WERI-Rb-1 (cell line): Measurements from ENCODE around the gene KCNT1.

ENCODE experiments used
- DNase-seq: peaks from one replicate; pipeline ENCODE4 v3.0.0-alpha.2; 2020
- H3K27ac ChIP-seq: fragments of 250-450 bp; sonication (Bioruptor Pico); 2 replicates; pipeline ENCODE4 v1.5.1; 2020; ENCODE audit warnings: mild to moderate bottlenecking, moderate library complexity
- H3K27me3 ChIP-seq: fragments of 250-450 bp; sonication (Bioruptor Pico); 2 replicates; pipeline ENCODE4 v1.5.1; 2021; ENCODE audit warnings: mild to moderate bottlenecking, low read depth, moderate library complexity; ENCODE audit not compliant: insufficient read depth, severe bottlenecking
- H3K36me3 ChIP-seq: fragments of 250-450 bp; sonication (Bioruptor Pico); 2 replicates; pipeline ENCODE4 v1.5.1; 2020; ENCODE audit warnings: mild to moderate bottlenecking, moderate library complexity
- H3K4me3 ChIP-seq: 2 replicates; pipeline ENCODE4 v1.5.1; 2011; ENCODE audit warnings: low read depth, mild to moderate bottlenecking, control low read depth, low read length
- H3K9me3 ChIP-seq: fragments of 250-450 bp; sonication (Bioruptor Pico); 2 replicates; pipeline ENCODE4 v1.5.1; 2021; ENCODE audit warnings: mild to moderate bottlenecking, moderate library complexity; ENCODE audit not compliant: severe bottlenecking
- TF ChIP-seq, protein P1 (sequence below): IDR thresholded peaks from 2 replicates; pipeline ENCODE4 v1.5.1; 2011; ENCODE audit warnings: low read depth, mild to moderate bottlenecking, control low read depth, inconsistent platforms, low read length

Gene KCNT1

DNA sequence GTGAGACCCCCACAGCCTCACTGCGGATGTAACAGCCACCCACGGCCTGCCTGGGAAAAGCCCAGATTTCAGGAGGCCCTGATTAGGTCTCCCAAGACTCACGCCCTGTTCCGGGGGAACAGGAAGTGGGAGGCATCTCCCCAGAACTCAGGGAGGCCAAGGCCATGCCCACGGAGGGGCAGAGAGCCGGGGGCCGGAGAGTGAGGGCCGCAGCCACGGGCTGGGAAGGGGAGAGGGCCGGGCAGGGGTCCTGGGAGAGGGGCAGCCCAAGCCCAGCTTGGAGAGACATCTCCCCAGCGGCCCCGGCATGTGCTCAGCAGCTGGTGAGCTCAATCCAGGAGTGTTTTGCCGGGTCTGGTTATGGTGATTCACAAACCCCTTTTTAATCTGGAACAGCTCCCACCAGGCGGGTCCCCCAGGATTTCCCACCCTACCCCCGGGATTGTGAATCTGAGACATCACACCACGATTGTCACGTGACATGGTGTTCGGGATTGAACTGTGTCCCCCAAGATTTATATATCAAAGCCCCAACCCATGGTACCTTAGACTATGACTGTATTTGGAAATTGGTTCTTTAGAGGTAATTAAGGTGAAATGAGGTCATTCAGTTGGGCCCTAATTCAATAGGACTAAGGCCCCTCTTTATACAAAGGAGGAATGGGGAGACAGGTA lies 26.6 kb downstream of the KCNT1 start:
- H3K9me3 ChIP-seq: peaks cover 4% of the 10 kb centered on the region
- no peak for DNase-seq
- no peaks in the 10 kb centered on the region for H3K36me3 ChIP-seq
- H3K27me3 ChIP-seq: no peaks in the 10 kb centered on the region
- no peak overlapping the region for H3K27ac ChIP-seq
- TF ChIP-seq, protein P1, sequence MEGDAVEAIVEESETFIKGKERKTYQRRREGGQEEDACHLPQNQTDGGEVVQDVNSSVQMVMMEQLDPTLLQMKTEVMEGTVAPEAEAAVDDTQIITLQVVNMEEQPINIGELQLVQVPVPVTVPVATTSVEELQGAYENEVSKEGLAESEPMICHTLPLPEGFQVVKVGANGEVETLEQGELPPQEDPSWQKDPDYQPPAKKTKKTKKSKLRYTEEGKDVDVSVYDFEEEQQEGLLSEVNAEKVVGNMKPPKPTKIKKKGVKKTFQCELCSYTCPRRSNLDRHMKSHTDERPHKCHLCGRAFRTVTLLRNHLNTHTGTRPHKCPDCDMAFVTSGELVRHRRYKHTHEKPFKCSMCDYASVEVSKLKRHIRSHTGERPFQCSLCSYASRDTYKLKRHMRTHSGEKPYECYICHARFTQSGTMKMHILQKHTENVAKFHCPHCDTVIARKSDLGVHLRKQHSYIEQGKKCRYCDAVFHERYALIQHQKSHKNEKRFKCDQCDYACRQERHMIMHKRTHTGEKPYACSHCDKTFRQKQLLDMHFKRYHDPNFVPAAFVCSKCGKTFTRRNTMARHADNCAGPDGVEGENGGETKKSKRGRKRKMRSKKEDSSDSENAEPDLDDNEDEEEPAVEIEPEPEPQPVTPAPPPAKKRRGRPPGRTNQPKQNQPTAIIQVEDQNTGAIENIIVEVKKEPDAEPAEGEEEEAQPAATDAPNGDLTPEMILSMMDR: no peak
- H3K4me3 ChIP-seq: no peak overlapping the region

DNA sequence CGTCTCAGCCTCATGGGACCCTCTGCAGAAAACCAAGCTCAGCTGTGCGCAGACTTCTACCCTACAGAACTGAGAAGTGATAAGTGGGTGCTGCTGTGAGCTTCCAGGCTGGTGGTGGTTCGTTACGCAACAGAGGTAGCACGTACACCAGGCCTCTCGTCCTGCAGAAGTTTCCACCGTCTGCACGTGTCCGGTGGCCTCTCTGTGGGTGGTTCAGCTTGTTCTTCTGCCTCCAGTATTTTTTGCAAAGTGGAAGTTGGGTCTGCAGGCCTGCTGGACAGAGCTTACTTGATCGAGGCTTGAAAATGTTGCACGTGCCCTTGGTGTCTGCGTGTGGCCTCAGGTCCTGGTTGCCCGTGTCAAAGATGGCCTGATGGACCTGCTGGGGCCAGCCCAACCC lies 27.5 kb downstream of the KCNT1 start:
- no peak overlapping the region for H3K27ac ChIP-seq

GRCh38 chr9:135731454-135731853 lies 29.5 kb downstream of the KCNT1 start:
- peaks cover 4% of the 10 kb centered on the region for H3K9me3 ChIP-seq
- DNase-seq: no peak
- TF ChIP-seq, protein P1: no peak
- no peaks in the 10 kb centered on the region for H3K36me3 ChIP-seq
- no peak overlapping the region for H3K4me3 ChIP-seq
- no peaks in the 10 kb centered on the region for H3K27me3 ChIP-seq
- no peak overlapping the region for H3K27ac ChIP-seq

More for the DNA sequence above, 27.5 kb downstream of the KCNT1 start:
- Histone ChIP-seq H3K27me3 (no peaks in the 10 kb centered on the region), H3K4me3 (no peak overlapping the region), H3K36me3 (no peaks in the 10 kb centered on the region), H3K9me3 (peaks cover 4% of the 10 kb centered on the region)
- no peak for DNase-seq
- TF ChIP-seq, protein P1: no peak

DNA sequence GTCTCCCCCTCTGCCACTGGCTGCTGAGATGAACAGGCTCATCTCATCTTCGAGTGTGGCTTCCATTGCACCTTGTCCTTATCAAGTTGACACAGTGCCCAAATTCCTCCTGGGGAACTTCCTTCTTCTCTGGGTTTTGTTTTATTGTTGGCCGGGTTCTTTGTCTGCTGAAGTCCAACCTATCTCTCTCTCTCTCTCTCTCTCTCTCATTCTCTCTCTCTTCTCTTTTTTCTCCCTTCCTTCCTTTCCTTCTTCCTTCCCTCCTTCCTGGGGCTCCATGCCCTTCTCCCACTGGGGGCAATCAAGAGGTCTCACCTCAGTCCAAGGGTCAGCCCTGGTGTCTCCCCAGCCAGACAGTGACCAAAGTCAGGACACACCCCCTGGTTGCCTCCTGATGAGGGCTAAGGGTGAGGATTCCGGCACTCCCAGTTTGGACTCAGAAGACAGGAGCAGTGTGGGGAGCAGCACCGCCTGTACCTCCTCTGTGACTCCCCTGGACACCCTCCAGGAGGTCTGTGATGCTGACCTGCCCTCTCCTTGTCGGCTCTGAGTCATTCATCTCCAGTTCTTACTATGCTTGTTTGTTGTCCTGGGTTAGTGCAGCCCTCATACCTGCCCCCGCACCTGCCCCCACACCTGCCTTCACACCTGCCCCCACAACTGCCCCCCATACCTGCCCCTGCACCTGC lies 30.7 kb downstream of the KCNT1 start:
- peaks cover 4% of the 10 kb centered on the region for H3K9me3 ChIP-seq
- no peak for DNase-seq
- H3K4me3 ChIP-seq: no peak overlapping the region
- H3K27me3 ChIP-seq: no peaks in the 10 kb centered on the region
- H3K36me3 ChIP-seq: no peaks in the 10 kb centered on the region
- no peak overlapping the region for H3K27ac ChIP-seq
- TF ChIP-seq, protein P1: no peak

DNA sequence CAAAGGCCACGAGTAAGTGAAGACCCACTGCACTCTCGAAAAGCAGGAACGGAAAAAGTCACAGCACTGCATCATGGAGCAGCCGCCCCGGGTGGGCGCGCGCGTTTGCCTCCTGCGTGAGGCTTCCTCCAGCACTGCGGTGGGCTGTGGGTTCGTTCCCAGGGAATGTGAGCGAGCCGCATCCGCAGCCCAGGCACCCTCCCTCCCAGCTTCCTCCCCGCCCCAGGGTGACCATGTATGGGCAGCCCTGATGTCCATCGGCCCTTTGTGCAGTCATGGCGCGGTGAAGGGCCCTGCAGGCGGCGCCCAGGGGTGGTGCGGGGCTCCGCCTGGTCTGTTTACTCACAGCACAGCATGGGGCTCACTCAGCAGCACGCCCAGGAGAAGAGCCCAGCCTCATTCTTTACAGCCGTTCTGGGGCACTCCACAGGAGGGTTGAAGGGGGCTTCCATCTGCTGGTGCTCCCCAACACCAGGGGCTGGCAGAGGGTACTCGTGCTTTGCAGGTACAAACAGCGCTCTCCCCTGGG lies 32.7 kb downstream of the KCNT1 start:
- Histone ChIP-seq H3K27me3 (no peaks in the 10 kb centered on the region), H3K36me3 (no peaks in the 10 kb centered on the region), H3K9me3 (peaks cover 4% of the 10 kb centered on the region), H3K27ac (no peak overlapping the region), H3K4me3 (no peak overlapping the region)
- TF ChIP-seq, protein P1: no peak
- no peak for DNase-seq
